Measurements from ENCODE around the gene RAB34. TPM values are rescaled to one million over a fixed set of nuclear protein-coding genes. Genes with fewer than 3 reads are reported as not detected.

The RAB34 gene
- total RNA-seq, 1 donor from 2014 or later: 128 TPM

GRCh38 chr17:28686296-28686695, 31.4 kb downstream of the RAB34 start:
- H3K4me3 Mint-ChIP-seq (ENCODE audit: unreplicated experiment): no peak overlapping the region

DNA sequence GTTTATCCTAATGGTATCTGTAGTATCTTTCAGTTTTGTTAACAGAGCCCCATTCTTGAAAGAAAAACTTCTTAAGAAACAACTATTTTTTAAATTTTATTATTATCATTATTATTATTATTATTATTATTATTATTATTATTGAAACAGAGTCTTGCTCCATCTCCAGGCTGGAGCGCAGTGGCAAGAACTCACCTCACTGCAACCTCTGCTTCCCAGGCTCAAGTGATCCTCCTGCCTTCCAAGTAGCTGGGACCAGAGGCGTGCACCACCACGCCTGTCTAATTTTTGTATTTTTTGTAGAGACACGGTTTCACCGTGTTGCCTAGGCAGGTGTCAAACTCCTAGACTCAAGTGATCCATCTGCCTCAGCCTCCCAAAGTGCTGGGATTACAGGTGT, 32.3 kb downstream of the RAB34 start:
- H3K36me3 Mint-ChIP-seq (ENCODE audit: low read depth): peaks cover 65% of the 10 kb centered on the region

More at GRCh38 chr17:28686296-28686695, 31.4 kb downstream of the RAB34 start:
- TF ChIP-seq CTCF (IDR thresholded peaks at IDR 0.05): no peak
- Mint-ChIP-seq H3K36me3 (ENCODE audit: low read depth) (peaks cover 62% of the 10 kb centered on the region), H3K27ac (ENCODE audit: unreplicated experiment) (no peak overlapping the region), H3K27me3 (ENCODE audit: low read depth) (no peaks in the 10 kb centered on the region), H3K9me3 (ENCODE audit: low read depth) (no peaks in the 10 kb centered on the region), H3K4me1 (ENCODE audit: low read depth) (no peaks in the 10 kb centered on the region)
- DNase-seq (ENCODE audit: low spot score): no peak

GRCh38 chr17:28684963-28685362, 32.7 kb downstream of the RAB34 start:
- no peaks in the 10 kb centered on the region for H3K9me3 Mint-ChIP-seq (ENCODE audit: low read depth)
- no peaks in the 10 kb centered on the region for H3K27me3 Mint-ChIP-seq (ENCODE audit: low read depth)
- no peak overlapping the region for H3K27ac Mint-ChIP-seq (ENCODE audit: unreplicated experiment)
- TF ChIP-seq CTCF (IDR thresholded peaks at IDR 0.05): peak; percentile 27
- H3K36me3 Mint-ChIP-seq (ENCODE audit: low read depth): peaks cover 63% of the 10 kb centered on the region
- no peak for DNase-seq (ENCODE audit: low spot score)
- no peak overlapping the region for H3K4me3 Mint-ChIP-seq (ENCODE audit: unreplicated experiment)
- no peaks in the 10 kb centered on the region for H3K4me1 Mint-ChIP-seq (ENCODE audit: low read depth)

More for the DNA sequence above, 32.3 kb downstream of the RAB34 start:
- Mint-ChIP-seq H3K9me3 (ENCODE audit: low read depth) (no peaks in the 10 kb centered on the region), H3K27me3 (ENCODE audit: low read depth) (no peaks in the 10 kb centered on the region), H3K27ac (ENCODE audit: unreplicated experiment) (no peak overlapping the region), H3K4me3 (ENCODE audit: unreplicated experiment) (no peak overlapping the region), H3K4me1 (ENCODE audit: low read depth) (no peaks in the 10 kb centered on the region)
- TF ChIP-seq CTCF (IDR thresholded peaks at IDR 0.05): no peak
- no peak for DNase-seq (ENCODE audit: low spot score)

- no peaks in the 10 kb centered on the region for H3K27me3 Mint-ChIP-seq (ENCODE audit: low read depth)
- TF ChIP-seq CTCF (IDR thresholded peaks at IDR 0.05): no peak
- no peak overlapping the region for H3K4me3 Mint-ChIP-seq (ENCODE audit: unreplicated experiment)
- DNase-seq (ENCODE audit: low spot score): no peak
- peaks cover 58% of the 10 kb centered on the region for H3K36me3 Mint-ChIP-seq (ENCODE audit: low read depth)
- H3K27ac Mint-ChIP-seq (ENCODE audit: unreplicated experiment): no peak overlapping the region
- no peaks in the 10 kb centered on the region for H3K9me3 Mint-ChIP-seq (ENCODE audit: low read depth)
- no peaks in the 10 kb centered on the region for H3K4me1 Mint-ChIP-seq (ENCODE audit: low read depth)
Observed at GRCh38 chr17:28682655-28683054, 35.0 kb downstream of the RAB34 start.

GRCh38 chr17:28675980-28676379, 41.7 kb downstream of the RAB34 start:
- Mint-ChIP-seq H3K27me3 (ENCODE audit: low read depth) (no peaks in the 10 kb centered on the region), H3K4me3 (ENCODE audit: unreplicated experiment) (no peak overlapping the region), H3K9me3 (ENCODE audit: low read depth) (no peaks in the 10 kb centered on the region), H3K4me1 (ENCODE audit: low read depth) (peaks cover 3% of the 10 kb centered on the region), H3K36me3 (ENCODE audit: low read depth) (peaks cover 55% of the 10 kb centered on the region), H3K27ac (ENCODE audit: unreplicated experiment) (no peak overlapping the region)
- DNase-seq (ENCODE audit: low spot score): no peak
- peak; percentile 47 for TF ChIP-seq CTCF (IDR thresholded peaks at IDR 0.05)

Data from chondrocyte (in vitro differentiated cells).